Left lung (tissue), 10 donors: Measurements from ENCODE around the gene EXD3. TPM values are rescaled to one million over a fixed set of nuclear protein-coding genes. Genes with fewer than 3 reads are reported as not detected.

ENCODE experiments used
- ATAC-seq: fragments of 200-7000 bp; cut with Tn5 transposase; one replicate; pipeline ENCODE4 v1.9.1; 2020; ENCODE audit warnings: moderate library complexity
- DNase-seq, 4 donors: peaks; one replicate each; pipeline ENCODE4 v3.0.0-alpha.2; 2013 to 2020
- H3K27ac ChIP-seq, 2 donors: fragments of 200-600 bp; sonication (generic) in 1 of 2; one replicate each; pipeline versions ENCODE4 v1.5.0 to v1.8.0; 2020 to 2021
- H3K27me3 ChIP-seq, 2 donors: fragments of 200-600 bp; sonication (generic) in 1 of 2; one replicate each; pipeline versions ENCODE4 v1.5.0 to v1.8.0; 2020 to 2021
- H3K36me3 ChIP-seq, 2 donors: fragments of 200-600 bp; sonication (generic) in 1 of 2; one replicate each; pipeline versions ENCODE4 v1.5.0 to v1.8.0; 2020 to 2021
- H3K4me1 ChIP-seq, 2 donors: fragments of 200-600 bp; one replicate each; pipeline ENCODE4 v1.8.0; 2021
- H3K4me3 ChIP-seq, 2 donors: fragments of 200-600 bp; sonication (generic) in 1 of 2; one replicate each; pipeline versions ENCODE4 v1.5.0 to v1.8.0; 2020 to 2021; ENCODE audit warnings: mild to moderate bottlenecking in 1 of 2
- H3K9me3 ChIP-seq, 2 donors: fragments of 200-600 bp; sonication (generic) in 1 of 2; one replicate each; pipeline versions ENCODE4 v1.5.0 to v1.8.0; 2020 to 2021
- CTCF ChIP-seq, 2 donors: fragments of 200-600 bp; sonication (generic) in 1 of 2; IDR thresholded peaks; one replicate each; pipeline versions ENCODE4 v1.5.0 to v1.8.0; 2021; ENCODE audit warnings: antibody characterized with exemption in 2 of 2
- intact Hi-C, 2 donors: fragments of 100-400 bp; cut with DNase I; formaldehyde crosslinking; loops; one replicate each; pipeline versions ENCODE4 v1.11.2 to v1.14.2; 2022
- polyA plus RNA-seq, 6 donors: library from polyadenylated mRNA; unstranded; fragments of 120-200 nt; gene quantifications; one replicate each; pipeline ENCODE4 v1.2.1, GENCODE V29; 2013; ENCODE audit not compliant: insufficient read length in 6 of 6
- total RNA-seq, 2 donors: library from RNA; stranded (reverse); fragmentation: NEBNext Ultra II Directional; extraction: Animal tissue kit (Norgen Biotek cat#: 25700); gene quantifications; one replicate each; pipeline ENCODE4 v1.2.1, GENCODE V29; 2021
- donor health status: DM: no; HTN: yes; CAD: no.
- donor health status: DM: no; HTN: no; CAD: no.

The EXD3 gene
- total and polyA plus RNA-seq, 8 donors: 13.2 to 21.8 (median 16.6) TPM

GRCh38 chr9:137365552-137366444, 57.2 kb downstream of the EXD3 start:
- TF ChIP-seq CTCF (IDR thresholded peaks at IDR 0.05): no peak
- Histone ChIP-seq H3K27me3 (no peaks in the 10 kb centered on the region), H3K4me3 (no peak overlapping the region), H3K27ac (no peak overlapping the region), H3K9me3 (no peaks in the 10 kb centered on the region), H3K36me3 (peaks cover 0 to 5% of the 10 kb centered on the region in 2 donors), H3K4me1 (no peaks in the 10 kb centered on the region)
- intact Hi-C loops: no loop called here
- ATAC-seq (no peak), DNase-seq (no peak)

DNA sequence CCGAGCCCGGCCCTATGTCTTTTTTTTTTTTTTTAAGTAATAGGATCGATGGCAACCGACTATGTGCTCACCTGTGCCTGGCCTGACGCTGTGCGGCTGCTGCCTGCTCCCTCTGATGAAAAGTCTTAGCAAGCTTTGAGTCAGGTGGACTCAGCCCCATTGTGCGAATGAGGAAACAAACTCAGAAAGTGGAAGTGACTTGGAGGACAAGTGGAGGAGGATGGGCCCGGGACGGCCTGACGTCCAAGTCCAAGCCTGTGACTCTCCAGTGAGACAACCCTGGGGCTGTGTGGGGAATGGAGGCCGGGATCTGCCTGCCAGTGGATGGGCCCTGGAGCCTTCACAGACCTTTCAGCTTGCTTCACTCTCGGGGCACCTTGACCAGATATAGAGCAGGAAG, 57.9 kb downstream of the EXD3 start:
- H3K4me1 ChIP-seq: no peaks in the 10 kb centered on the region
- H3K9me3 ChIP-seq: no peaks in the 10 kb centered on the region
- H3K4me3 ChIP-seq: no peak overlapping the region
- no peak overlapping the region for H3K27ac ChIP-seq
- intact Hi-C loops: no loop called here
- H3K27me3 ChIP-seq: no peaks in the 10 kb centered on the region
- no peak for TF ChIP-seq CTCF (IDR thresholded peaks at IDR 0.05)
- ATAC-seq: no peak
- peak in 1 of 4 donors; percentile 30 for DNase-seq
- H3K36me3 ChIP-seq: peaks cover 0 to 5% of the 10 kb centered on the region in 2 donors

- ATAC-seq: no peak
- no peaks in the 10 kb centered on the region for H3K27me3 ChIP-seq
- no peak for TF ChIP-seq CTCF (IDR thresholded peaks at IDR 0.05)
- peaks cover 0 to 3% of the 10 kb centered on the region in 2 donors for H3K36me3 ChIP-seq
- no peak overlapping the region for H3K4me3 ChIP-seq
- H3K4me1 ChIP-seq: no peaks in the 10 kb centered on the region
- no peak overlapping the region for H3K27ac ChIP-seq
- peaks cover 0 to 28% of the 10 kb centered on the region in 2 donors for H3K9me3 ChIP-seq
- intact Hi-C loops: no loop called here
- DNase-seq: no peak
These were observed 63.1 kb downstream of the EXD3 start for GRCh38 chr9:137359850-137360249.

DNA sequence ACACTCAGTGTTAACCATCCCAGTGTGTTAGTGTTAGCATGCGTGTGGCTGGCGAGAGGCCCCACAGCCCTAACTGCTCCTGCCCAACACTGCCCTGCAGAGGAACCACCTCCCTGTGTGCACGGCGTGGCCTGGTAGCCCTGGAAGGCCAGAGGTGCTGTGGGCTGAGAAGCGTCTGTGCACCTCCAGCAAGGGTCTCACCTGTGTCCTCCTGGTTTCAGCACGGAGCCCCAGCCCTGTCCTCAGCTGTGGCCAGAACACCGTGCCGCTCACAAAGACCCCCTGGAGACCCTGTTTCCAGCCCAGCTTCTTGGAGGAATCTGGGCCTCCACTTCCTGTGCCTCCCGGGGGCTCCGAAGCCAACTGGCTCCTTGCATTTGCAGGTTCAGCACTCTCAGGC, 64.8 kb downstream of the EXD3 start:
- no peak for ATAC-seq

More for the DNA sequence above, 64.8 kb downstream of the EXD3 start:
- no peak overlapping the region for H3K27ac ChIP-seq
- TF ChIP-seq CTCF (IDR thresholded peaks at IDR 0.05): no peak
- H3K27me3 ChIP-seq: no peaks in the 10 kb centered on the region
- DNase-seq: peak in 1 of 4 donors; percentile 75
- peaks cover 0 to 28% of the 10 kb centered on the region in 2 donors for H3K9me3 ChIP-seq
- peaks cover 0 to 6% of the 10 kb centered on the region in 2 donors for H3K4me1 ChIP-seq
- H3K36me3 ChIP-seq: peaks cover 0 to 3% of the 10 kb centered on the region in 2 donors
- H3K4me3 ChIP-seq: no peak overlapping the region
- intact Hi-C loops: no loop called here
